Lower leg skin (tissue), 4 donors: ENCODE results near the gene SNX24. TPM values are rescaled to one million over a fixed set of nuclear protein-coding genes. Genes with fewer than 3 reads are reported as not detected.

ENCODE experiments used
- DNase-seq, 2 donors: peaks; one replicate each; pipeline ENCODE4 v3.0.0-alpha.2; 2019; ENCODE audit warnings: low spot score in 2 of 2
- H3K4me3 ChIP-seq: fragments of 200-600 bp; sonication (generic); 2 replicates; pipeline ENCODE4 v1.5.1; 2017; ENCODE audit warnings: mild to moderate bottlenecking, low read depth; ENCODE audit not compliant: poor library complexity, severe bottlenecking
- CTCF ChIP-seq, 3 donors: fragments of 450-650 bp; IDR thresholded peaks; one replicate each; pipeline ENCODE4 v1.5.1; 2016; ENCODE audit warnings: antibody characterized with exemption in 3 of 3, mild to moderate bottlenecking in 3 of 3, moderate library complexity in 2 of 3
- POLR2A ChIP-seq, 2 donors: fragments of 450-650 bp; IDR thresholded peaks; one replicate each; pipeline ENCODE4 v1.6.1; 2016 to 2017; ENCODE audit warnings: antibody characterized with exemption in 2 of 2, mild to moderate bottlenecking in 1 of 2, moderate library complexity in 1 of 2
- WGBS, 2 donors: methylation state at CpG; one replicate each; pipeline ENCODE4 v1.1.5; 2018; 5-methylcytosine and 5-hydroxymethylcytosine counted together
- intact Hi-C: fragments of 100-400 bp; cut with DNase I; formaldehyde crosslinking; loops from one replicate; pipeline ENCODE4 v1.15.0; 2023; ENCODE audit warnings: low total_unique reads
- total RNA-seq, 4 donors: library from RNA; depleted of rRNA; stranded (reverse); fragments of >200 nt; gene quantifications; one replicate each; pipeline ENCODE4 v1.1.0, GENCODE V29; 2016

SNX24 gene
- total RNA-seq, 4 donors from 2014 or later = 20.1 to 28.1 (median 20.9) TPM

GRCh38 chr5:123035918-123036390, 190.5 kb downstream of the SNX24 start:
- DNase-seq = peak; percentile 17 to 92
- intact Hi-C loops = no loop called here
- TF ChIP-seq CTCF (IDR thresholded peaks at IDR 0.05) (no peak), POLR2A (IDR thresholded peaks at IDR 0.05) (no peak)
- peak overlapping the region; percentile 79 for H3K4me3 ChIP-seq
- WGBS, 2 donors = 0% methylated on average over 16 of the region's 40 CpGs; no CpG with 5 or more reads in 1 of the 2 donors

GRCh38 chr5:123036391-123037103, 191.1 kb downstream of the SNX24 start, which contains the start of gene PPIC:
Gene PPIC, minus strand, starts transcription at chr5:123036725. Its CDS starts 100 bp downstream, at chr5:123036625.
- TF ChIP-seq CTCF (IDR thresholded peaks at IDR 0.05) (no peak), POLR2A (IDR thresholded peaks at IDR 0.05) (no peak)
- 0% methylated on average over 2 to 13 of the region's 84 CpGs for WGBS, 2 donors
- DNase-seq = peak; percentile 73 to 96
- intact Hi-C loops = no loop called here
- peak within 1 kb of the TSS; percentile 79 for H3K4me3 ChIP-seq

- WGBS, 2 donors = 0% methylated on average over 6 to 11 of the region's 11 CpGs
- no peak for TF ChIP-seq CTCF (IDR thresholded peaks at IDR 0.05)
- TF ChIP-seq POLR2A (IDR thresholded peaks at IDR 0.05) = no peak
- intact Hi-C loops = no loop called here
- no peak for DNase-seq
- H3K4me3 ChIP-seq = peak overlapping the region; percentile 79
Observed at GRCh38 chr5:123037104-123037418, 191.6 kb downstream of the SNX24 start.

- no peak overlapping the region for H3K4me3 ChIP-seq
- intact Hi-C loops = no loop called here
- TF ChIP-seq CTCF (IDR thresholded peaks at IDR 0.05) (no peak), POLR2A (IDR thresholded peaks at IDR 0.05) (no peak)
- DNase-seq = no peak
Observed at GRCh38 chr5:123039673-123040072, 194.3 kb downstream of the SNX24 start.

- no peak for DNase-seq
- intact Hi-C loops = no loop called here
- H3K4me3 ChIP-seq = no peak overlapping the region
- WGBS, 2 donors = 87 to 88% methylated on average over 7 of the region's 7 CpGs
- no peak for TF ChIP-seq POLR2A (IDR thresholded peaks at IDR 0.05)
Observed at GRCh38 chr5:123044926-123045617, 199.7 kb downstream of the SNX24 start.

GRCh38 chr5:123046222-123046621, 200.8 kb downstream of the SNX24 start:
- no peak overlapping the region for H3K4me3 ChIP-seq
- intact Hi-C loops = no loop called here
- TF ChIP-seq CTCF (IDR thresholded peaks at IDR 0.05) (no peak), POLR2A (IDR thresholded peaks at IDR 0.05) (no peak)
- DNase-seq = no peak
- 87 to 90% methylated on average over 4 of the region's 4 CpGs for WGBS, 2 donors
